IMR-90 (cell line): ENCODE results near the gene EXO1. TPM values are rescaled to one million over a fixed set of nuclear protein-coding genes. Genes with fewer than 3 reads are reported as not detected.
A peak's percentile ranks its signal among the peaks of the same experiment; 100 is the strongest.

ENCODE experiments used
- ATAC-seq: fragments of 200-7000 bp; cut with Tn5 transposase; 2 replicates; pipeline ENCODE4 v1.9.1; 2020; ENCODE audit warnings: low read depth, mild to moderate bottlenecking, moderate library complexity
- BruUV-seq: library from RNA; stranded (reverse); fragments of 400-500 nt; replicated peaks from 2 replicates; lab custom pipeline; 2021; lab: Mats Ljungman, UMichigan
- CTCF ChIA-PET: fragments of 300-600 bp; formaldehyde crosslinking; extraction: SDS; loops from one replicate; lab custom pipeline; 2021; ENCODE audit warnings: antibody characterized with exemption; lab: Yijun Ruan, JAX
- POLR2A ChIA-PET: fragments of 300-600 bp; sonication (Branson Sonifier 250); formaldehyde crosslinking; loops from one replicate; lab custom pipeline; 2022; ENCODE audit warnings: antibody characterized with exemption; ENCODE audit not compliant: unreplicated experiment; lab: Charles Lee
- DNase-seq: peaks from one replicate; pipeline ENCODE4 v3.0.0; 2013
- H2AFZ ChIP-seq: replicated peaks from 2 replicates; pipeline ENCODE3; 2013; ENCODE audit warnings: low read length, mild to moderate bottlenecking; ENCODE audit not compliant: poor library complexity
- H2AK5ac ChIP-seq: 2 replicates; pipeline ENCODE4 v1.6.1; 2013; ENCODE audit warnings: low read depth, low read length, inconsistent platforms
- H2AK9ac ChIP-seq: replicated peaks from 2 replicates; pipeline ENCODE3; 2013; ENCODE audit warnings: mild to moderate bottlenecking, low read depth, low read length, moderate library complexity; ENCODE audit not compliant: poor library complexity
- H2BK120ac ChIP-seq: 2 replicates; pipeline ENCODE4 v1.6.1; 2013; ENCODE audit warnings: low read depth, low read length, inconsistent platforms
- H2BK15ac ChIP-seq: 3 replicates; pipeline ENCODE4 v1.6.1; 2013; ENCODE audit warnings: low read depth, low read length, inconsistent platforms
- H2BK20ac ChIP-seq: 2 replicates; pipeline ENCODE4 v1.6.1; 2013; ENCODE audit warnings: low read depth, mild to moderate bottlenecking, inconsistent platforms, low read length, moderate library complexity
- H2BK5ac ChIP-seq: 2 replicates; pipeline ENCODE4 v1.6.1; 2013; ENCODE audit warnings: mild to moderate bottlenecking, low read depth, low read length, inconsistent platforms; ENCODE audit not compliant: poor library complexity, severe bottlenecking
- H3K14ac ChIP-seq: replicated peaks from 2 replicates; pipeline ENCODE4 v1.6.1; 2013; ENCODE audit warnings: low read depth, low read length, inconsistent platforms
- H3K18ac ChIP-seq: 2 replicates; pipeline ENCODE4 v1.6.1; 2013; ENCODE audit warnings: low read depth, low read length, control low read depth
- H3K23ac ChIP-seq: 2 replicates; pipeline ENCODE4 v1.6.1; 2013; ENCODE audit warnings: low read depth, low read length, inconsistent platforms
- H3K27ac ChIP-seq: 2 replicates; pipeline ENCODE4 v1.5.1; 2013; ENCODE audit warnings: mild to moderate bottlenecking, control low read depth, low read length; ENCODE audit not compliant: insufficient read depth
- H3K27me3 ChIP-seq: 2 replicates; pipeline ENCODE4 v1.6.1; 2013; ENCODE audit warnings: low read length; ENCODE audit not compliant: control insufficient read depth, insufficient read depth
- H3K36me3 ChIP-seq: 2 replicates; pipeline ENCODE4 v1.6.1; 2013; ENCODE audit warnings: low read length, mixed read lengths; ENCODE audit not compliant: control insufficient read depth, insufficient read depth
- H3K4ac ChIP-seq: 2 replicates; pipeline ENCODE4 v1.6.1; 2013; ENCODE audit warnings: low read depth, low read length, inconsistent platforms
- H3K4me1 ChIP-seq: 2 replicates; pipeline ENCODE4 v1.6.1; 2013; ENCODE audit warnings: low read length, mixed read lengths; ENCODE audit not compliant: control insufficient read depth, insufficient read depth
- H3K4me2 ChIP-seq: 2 replicates; pipeline ENCODE4 v1.6.1; 2013; ENCODE audit warnings: low read depth, mild to moderate bottlenecking, control low read depth, low read length, moderate library complexity
- H3K4me3 ChIP-seq: 2 replicates; pipeline ENCODE4 v1.5.1; 2013; ENCODE audit warnings: low read depth, mild to moderate bottlenecking, control low read depth, low read length, moderate library complexity; ENCODE audit not compliant: insufficient read depth
- H3K56ac ChIP-seq: 2 replicates; pipeline ENCODE4 v1.6.1; 2013; ENCODE audit warnings: low read length, inconsistent platforms; ENCODE audit not compliant: insufficient read depth; ENCODE audit errors: extremely low read depth
- H3K79me1 ChIP-seq, 2 experiments: 2 replicates each; pipeline ENCODE4 v1.6.1; 2013; ENCODE audit warnings: low read length in 2 of 2, inconsistent platforms in 1 of 2, low read depth in 1 of 2
- H3K9ac ChIP-seq: 2 replicates; pipeline ENCODE4 v1.6.1; 2013; ENCODE audit warnings: low read depth, low read length, control low read depth
- H3K9me1 ChIP-seq: 2 replicates; pipeline ENCODE4 v1.6.1; 2013; ENCODE audit warnings: low read length, inconsistent platforms; ENCODE audit not compliant: insufficient read depth
- H3K9me3 ChIP-seq: 2 replicates; pipeline ENCODE4 v1.6.1; 2013; ENCODE audit warnings: low read length; ENCODE audit not compliant: control insufficient read depth, insufficient read depth
- H4K20me1 ChIP-seq: 2 replicates; pipeline ENCODE4 v1.6.1; 2013; ENCODE audit warnings: low read length, inconsistent platforms; ENCODE audit not compliant: insufficient read depth
- H4K5ac ChIP-seq: 2 replicates; pipeline ENCODE4 v1.6.1; 2013; ENCODE audit warnings: mild to moderate bottlenecking, low read depth, low read length, control low read depth
- H4K8ac ChIP-seq, 2 experiments: 2 replicates each; pipeline ENCODE4 v1.6.1; 2013; ENCODE audit warnings: low read depth in 2 of 2, low read length in 2 of 2, control low read depth in 1 of 2, inconsistent platforms in 1 of 2
- H4K91ac ChIP-seq: 2 replicates; pipeline ENCODE4 v1.6.1; 2013; ENCODE audit warnings: low read depth, low read length, inconsistent platforms; ENCODE audit not compliant: insufficient read depth
- BHLHE40 ChIP-seq: fragments of 150-350 bp; IDR thresholded peaks from 2 replicates; pipeline ENCODE4 v1.6.1; 2016; ENCODE audit warnings: mild to moderate bottlenecking, low read depth, low read length
- CEBPB ChIP-seq: IDR thresholded peaks from 2 replicates; pipeline ENCODE4 v1.6.1; 2012; ENCODE audit warnings: low read depth, low read length, improper control_type of control experiment
- CHD1 ChIP-seq: IDR thresholded peaks from 2 replicates; pipeline ENCODE4 v1.6.1; 2012; ENCODE audit warnings: low read depth, low read length, improper control_type of control experiment
- FOS ChIP-seq: fragments of 150-350 bp; IDR thresholded peaks from 2 replicates; pipeline ENCODE4 v1.6.1; 2016; ENCODE audit warnings: low read depth, low read length
- MAFK ChIP-seq: IDR thresholded peaks from 2 replicates; pipeline ENCODE4 v1.6.1; 2012; ENCODE audit warnings: low read depth, low read length, improper control_type of control experiment
- MAZ ChIP-seq: IDR thresholded peaks from 2 replicates; pipeline ENCODE4 v1.6.1; 2012; ENCODE audit warnings: low read depth, mild to moderate bottlenecking, low read length, improper control_type of control experiment, moderate library complexity, borderline replicate concordance
- MXI1 ChIP-seq: IDR thresholded peaks from 2 replicates; pipeline ENCODE4 v1.6.1; 2012; ENCODE audit warnings: low read depth, mild to moderate bottlenecking, low read length, moderate library complexity, borderline replicate concordance
- NFE2L2 ChIP-seq: fragments of 150-350 bp; IDR thresholded peaks from 2 replicates; pipeline ENCODE4 v1.6.1; 2016; ENCODE audit warnings: low read depth, mild to moderate bottlenecking, low read length
- POLR2A ChIP-seq: IDR thresholded peaks from 2 replicates; pipeline ENCODE4 v1.6.1; 2012; ENCODE audit warnings: mild to moderate bottlenecking, low read depth, low read length
- RAD21 ChIP-seq: IDR thresholded peaks from 2 replicates; pipeline ENCODE4 v1.6.1; 2012; ENCODE audit warnings: low read length, improper control_type of control experiment
- RCOR1 ChIP-seq: IDR thresholded peaks from 2 replicates; pipeline ENCODE4 v1.6.1; 2012; ENCODE audit warnings: mild to moderate bottlenecking, low read length, improper control_type of control experiment; ENCODE audit not compliant: insufficient replicate concordance
- RFX5 ChIP-seq: IDR thresholded peaks from 2 replicates; pipeline ENCODE4 v1.8.0; 2012; ENCODE audit warnings: low read depth, mild to moderate bottlenecking, low read length, moderate library complexity
- SMC3 ChIP-seq: fragments of 150-350 bp; IDR thresholded peaks from 2 replicates; pipeline ENCODE4 v1.6.1; 2016; ENCODE audit warnings: low read depth, mild to moderate bottlenecking, antibody characterized with exemption, low read length, moderate library complexity
- WGBS, 2 experiments: methylation state at CpG; one replicate each; pipeline versions ENCODE4 v1.1.5 to v1.1.7; 2013; ENCODE audit warnings: missing lambda C conversion rate in 2 of 2; ENCODE audit not compliant: insufficient read length in 1 of 2; ENCODE audit errors: extremely low coverage in 2 of 2; 5-methylcytosine and 5-hydroxymethylcytosine counted together
- dilution Hi-C: fragments of 300-500 bp; cut with HindIII; formaldehyde crosslinking; loops from one replicate; pipeline ENCODE4 v1.14.3; 2018; ENCODE audit warnings: low sequenced_read_pairs; ENCODE audit not compliant: unreplicated experiment
- in situ Hi-C: fragments of 300-500 bp; cut with MboI; formaldehyde crosslinking; loops from 3 replicates; pipeline ENCODE4 v1.14.3; 2019; ENCODE audit warnings: low sequenced_read_pairs, inconsistent platforms, mixed read lengths
- intact Hi-C: fragments of 100-400 bp; cut with micrococcal nuclease; formaldehyde crosslinking; loops from 2 replicates; pipeline ENCODE4 v1.10.0; 2022
- polyA plus RNA-seq, 3 experiments: library from polyadenylated mRNA; depleted of rRNA; stranded (reverse); fragments of >200 nt; gene quantifications; 2 replicates each; pipeline ENCODE4 v1.2.3, GENCODE V29; 2012; ENCODE audit warnings: low replicate concordance in 1 of 3
- total RNA-seq: library from RNA; depleted of rRNA; stranded (reverse); fragments of >200 nt; gene quantifications from 2 replicates; pipeline ENCODE4 v1.2.3, GENCODE V29; 2012
- TF ChIP-seq, protein P1 (sequence below): fragments of 150-350 bp; IDR thresholded peaks from 2 replicates; pipeline ENCODE4 v1.6.1; 2016; ENCODE audit warnings: low read depth, mild to moderate bottlenecking, low read length, moderate library complexity, borderline replicate concordance
- TF ChIP-seq, protein P2 (sequence below): conservative IDR thresholded peaks from 2 replicates; pipeline ENCODE4 v1.5.1; 2012; ENCODE audit warnings: mild to moderate bottlenecking, low read depth, low read length, improper control_type of control experiment
- TF ChIP-seq, protein P3 (sequence below): fragments of 150-350 bp; IDR thresholded peaks from 2 replicates; pipeline ENCODE4 v1.6.1; 2017; ENCODE audit warnings: mild to moderate bottlenecking, antibody characterized with exemption, low read length, low read depth

The EXO1 gene
- total and polyA plus RNA-seq, 2 of the 4 experiments (the other 2 are of a cell fraction), result 5.1 to 12.9 TPM

DNA sequence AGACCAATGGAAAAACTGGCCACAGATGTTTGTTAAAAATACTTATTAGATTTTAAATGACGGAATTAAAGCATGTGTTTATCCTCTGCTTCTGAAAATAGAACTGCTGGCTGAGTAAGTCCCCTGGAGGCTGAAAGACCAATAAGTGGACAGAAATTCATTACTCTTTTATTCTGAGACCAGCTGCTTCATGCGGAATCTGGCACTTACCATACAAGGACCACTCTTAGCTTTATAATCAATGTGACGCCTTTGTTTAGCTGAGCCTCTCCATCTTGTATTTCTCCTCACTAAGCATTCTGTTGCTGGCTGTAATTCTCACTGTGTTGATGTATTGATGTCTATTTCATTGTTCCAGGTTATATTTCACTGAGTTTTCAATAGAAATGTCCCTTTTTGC, 6.3 kb upstream of the EXO1 start:
- no peaks in the 10 kb centered on the region for H3K27me3 ChIP-seq
- no peaks in the 10 kb centered on the region for H3K9me3 ChIP-seq
- H4K8ac ChIP-seq, result peak overlapping the region; percentile 29 to 83; a peak in 2 of 4 replicates
- peak overlapping the region; percentile 58 for H2BK120ac ChIP-seq
- H2BK5ac ChIP-seq, result peak overlapping the region; percentile 97
- ChIA-PET POLR2A (interaction anchor here (1.0 kb wide), 1 partner anchor 201 kb away, joined by 13 read pairs; the partner anchor contains the start of genes CHML and OPN3), CTCF (interaction anchor here (0.6 to 1.8 kb wide), 4 partner anchors 16 to 314 kb away, joined by 3 to 8 read pairs (median 3); no protein-coding TSS in a partner anchor)
- intact Hi-C loops (no loop called here), dilution Hi-C loops (no loop called here), in situ Hi-C loops (no loop called here)
- H2AK5ac ChIP-seq, result no peak overlapping the region; the same call in 1 of the 2 replicates
- ATAC-seq (no peak), DNase-seq (no peak)
- no peak overlapping the region for H2AK9ac ChIP-seq
- peak overlapping the region; percentile 77; the same call in 1 of the 2 replicates for H3K18ac ChIP-seq
- no peak overlapping the region; the same call in 1 of the 2 replicates for H3K4me2 ChIP-seq
- peaks cover 2% of the 10 kb centered on the region; the same call in 1 of the 2 replicates for H4K20me1 ChIP-seq
- H4K5ac ChIP-seq, result peak overlapping the region; percentile 24; the same call in 1 of the 2 replicates
- TF ChIP-seq, protein P1, sequence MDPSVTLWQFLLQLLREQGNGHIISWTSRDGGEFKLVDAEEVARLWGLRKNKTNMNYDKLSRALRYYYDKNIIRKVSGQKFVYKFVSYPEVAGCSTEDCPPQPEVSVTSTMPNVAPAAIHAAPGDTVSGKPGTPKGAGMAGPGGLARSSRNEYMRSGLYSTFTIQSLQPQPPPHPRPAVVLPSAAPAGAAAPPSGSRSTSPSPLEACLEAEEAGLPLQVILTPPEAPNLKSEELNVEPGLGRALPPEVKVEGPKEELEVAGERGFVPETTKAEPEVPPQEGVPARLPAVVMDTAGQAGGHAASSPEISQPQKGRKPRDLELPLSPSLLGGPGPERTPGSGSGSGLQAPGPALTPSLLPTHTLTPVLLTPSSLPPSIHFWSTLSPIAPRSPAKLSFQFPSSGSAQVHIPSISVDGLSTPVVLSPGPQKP, result no peak
- TF ChIP-seq MXI1 (no peak), SMC3 (no peak), RCOR1 (no peak), BHLHE40 (no peak), MAZ (no peak), RAD21 (no peak), NFE2L2 (no peak), CHD1 (no peak), RFX5 (no peak), POLR2A (no peak), FOS (no peak), MAFK (no peak), CEBPB (no peak)
- TF ChIP-seq, protein P2, sequence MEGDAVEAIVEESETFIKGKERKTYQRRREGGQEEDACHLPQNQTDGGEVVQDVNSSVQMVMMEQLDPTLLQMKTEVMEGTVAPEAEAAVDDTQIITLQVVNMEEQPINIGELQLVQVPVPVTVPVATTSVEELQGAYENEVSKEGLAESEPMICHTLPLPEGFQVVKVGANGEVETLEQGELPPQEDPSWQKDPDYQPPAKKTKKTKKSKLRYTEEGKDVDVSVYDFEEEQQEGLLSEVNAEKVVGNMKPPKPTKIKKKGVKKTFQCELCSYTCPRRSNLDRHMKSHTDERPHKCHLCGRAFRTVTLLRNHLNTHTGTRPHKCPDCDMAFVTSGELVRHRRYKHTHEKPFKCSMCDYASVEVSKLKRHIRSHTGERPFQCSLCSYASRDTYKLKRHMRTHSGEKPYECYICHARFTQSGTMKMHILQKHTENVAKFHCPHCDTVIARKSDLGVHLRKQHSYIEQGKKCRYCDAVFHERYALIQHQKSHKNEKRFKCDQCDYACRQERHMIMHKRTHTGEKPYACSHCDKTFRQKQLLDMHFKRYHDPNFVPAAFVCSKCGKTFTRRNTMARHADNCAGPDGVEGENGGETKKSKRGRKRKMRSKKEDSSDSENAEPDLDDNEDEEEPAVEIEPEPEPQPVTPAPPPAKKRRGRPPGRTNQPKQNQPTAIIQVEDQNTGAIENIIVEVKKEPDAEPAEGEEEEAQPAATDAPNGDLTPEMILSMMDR, result no peak
- TF ChIP-seq, protein P3, sequence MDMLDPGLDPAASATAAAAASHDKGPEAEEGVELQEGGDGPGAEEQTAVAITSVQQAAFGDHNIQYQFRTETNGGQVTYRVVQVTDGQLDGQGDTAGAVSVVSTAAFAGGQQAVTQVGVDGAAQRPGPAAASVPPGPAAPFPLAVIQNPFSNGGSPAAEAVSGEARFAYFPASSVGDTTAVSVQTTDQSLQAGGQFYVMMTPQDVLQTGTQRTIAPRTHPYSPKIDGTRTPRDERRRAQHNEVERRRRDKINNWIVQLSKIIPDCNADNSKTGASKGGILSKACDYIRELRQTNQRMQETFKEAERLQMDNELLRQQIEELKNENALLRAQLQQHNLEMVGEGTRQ, result no peak
- no TSS peak for BruUV-seq
- H3K4me3 ChIP-seq, result no peak overlapping the region
- peaks cover 14% of the 10 kb centered on the region for H3K4me1 ChIP-seq
- WGBS, 2 experiments, result no CpG with 5 or more reads among the region's 3 CpGs
- H2AFZ ChIP-seq, result no peak overlapping the region
- H3K56ac ChIP-seq, result no peak overlapping the region
- peak overlapping the region; percentile 88; the same call in 1 of the 2 replicates for H3K4ac ChIP-seq
- no peaks in the 10 kb centered on the region for H3K36me3 ChIP-seq
- H3K27ac ChIP-seq, result no peak overlapping the region
- no peak overlapping the region for H4K91ac ChIP-seq
- peaks cover 7% of the 10 kb centered on the region for H3K9me1 ChIP-seq
- no peaks in the 10 kb centered on the region for H3K79me1 ChIP-seq
- H3K9ac ChIP-seq, result no peak overlapping the region
- H3K23ac ChIP-seq, result no peak overlapping the region
- H3K14ac ChIP-seq, result peak overlapping the region; percentile 26; the same call in 1 of the 2 replicates
- peak overlapping the region; percentile 97; the same call in 2 of the 3 replicates for H2BK15ac ChIP-seq
- H2BK20ac ChIP-seq, result peak overlapping the region; percentile 67
